Sigmoid colon (tissue), 4 donors: Measurements from ENCODE around the gene SOX6.

Experiments
- EP300 ChIP-seq, 4 donors: sonication (generic); formaldehyde crosslinking; IDR thresholded peaks; one replicate each; pipeline ENCODE4 v1.6.1; 2017; ENCODE audit warnings: antibody characterized with exemption in 4 of 4
- POLR2A ChIP-seq, 2 donors: fragments of 450-650 bp; IDR thresholded peaks; one replicate each; pipeline ENCODE4 v1.6.1; 2016; ENCODE audit warnings: antibody characterized with exemption in 2 of 2, mild to moderate bottlenecking in 2 of 2, moderate library complexity in 2 of 2
- POLR2AphosphoS5 ChIP-seq, 4 donors: sonication (generic); formaldehyde crosslinking; IDR thresholded peaks; one replicate each; pipeline ENCODE4 v1.6.1; 2017; ENCODE audit warnings: antibody characterized with exemption in 4 of 4
- TF ChIP-seq, protein P1 (sequence below), 4 experiments: fragments of 450-650 bp in 3 of 4; fragments of 200-600 bp in 1 of 4; IDR thresholded peaks; one replicate each; pipeline ENCODE4 v1.5.1; 2016 to 2019; ENCODE audit warnings: antibody characterized with exemption in 4 of 4, mild to moderate bottlenecking in 3 of 4, moderate library complexity in 2 of 4

DNA sequence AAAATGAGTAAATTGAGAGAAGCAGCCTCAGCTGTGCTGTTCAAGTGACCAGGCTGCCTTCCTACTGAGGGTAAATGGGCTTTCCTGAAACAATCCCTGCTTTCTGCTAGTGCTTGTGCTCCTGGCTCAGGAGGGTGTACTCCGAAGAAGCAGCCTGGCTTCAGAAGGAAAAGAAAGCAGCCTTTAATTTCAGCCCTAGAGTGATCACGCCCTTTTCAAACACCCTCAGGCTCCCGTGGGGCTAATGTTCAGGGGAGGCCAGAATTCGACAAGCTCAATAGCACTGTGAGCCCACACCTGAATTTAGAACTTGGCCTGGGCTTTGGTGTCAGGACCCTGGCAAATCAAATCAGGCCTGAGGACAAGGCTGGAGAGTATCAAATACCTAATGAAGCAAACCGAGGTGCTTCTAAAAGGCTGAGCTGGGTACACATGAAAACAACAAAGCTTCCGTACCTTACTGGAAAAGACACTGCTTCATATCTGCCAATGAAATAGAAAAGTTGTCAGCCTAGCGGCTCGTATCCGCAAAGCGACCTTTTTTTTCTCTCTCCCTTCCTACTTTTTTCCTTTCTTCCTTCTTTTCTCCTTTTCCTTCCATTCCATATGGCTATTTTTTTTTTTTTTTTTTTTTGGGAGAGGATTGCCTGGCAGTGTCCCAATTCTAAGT, 387.8 kb downstream of the SOX6 start:
- TF ChIP-seq, protein P1, sequence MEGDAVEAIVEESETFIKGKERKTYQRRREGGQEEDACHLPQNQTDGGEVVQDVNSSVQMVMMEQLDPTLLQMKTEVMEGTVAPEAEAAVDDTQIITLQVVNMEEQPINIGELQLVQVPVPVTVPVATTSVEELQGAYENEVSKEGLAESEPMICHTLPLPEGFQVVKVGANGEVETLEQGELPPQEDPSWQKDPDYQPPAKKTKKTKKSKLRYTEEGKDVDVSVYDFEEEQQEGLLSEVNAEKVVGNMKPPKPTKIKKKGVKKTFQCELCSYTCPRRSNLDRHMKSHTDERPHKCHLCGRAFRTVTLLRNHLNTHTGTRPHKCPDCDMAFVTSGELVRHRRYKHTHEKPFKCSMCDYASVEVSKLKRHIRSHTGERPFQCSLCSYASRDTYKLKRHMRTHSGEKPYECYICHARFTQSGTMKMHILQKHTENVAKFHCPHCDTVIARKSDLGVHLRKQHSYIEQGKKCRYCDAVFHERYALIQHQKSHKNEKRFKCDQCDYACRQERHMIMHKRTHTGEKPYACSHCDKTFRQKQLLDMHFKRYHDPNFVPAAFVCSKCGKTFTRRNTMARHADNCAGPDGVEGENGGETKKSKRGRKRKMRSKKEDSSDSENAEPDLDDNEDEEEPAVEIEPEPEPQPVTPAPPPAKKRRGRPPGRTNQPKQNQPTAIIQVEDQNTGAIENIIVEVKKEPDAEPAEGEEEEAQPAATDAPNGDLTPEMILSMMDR (IDR thresholded peaks at IDR 0.05) = no peak
- no peak for TF ChIP-seq POLR2AphosphoS5 (IDR thresholded peaks at IDR 0.05)
- no peak for TF ChIP-seq EP300 (IDR thresholded peaks at IDR 0.05)
- no peak for TF ChIP-seq POLR2A (IDR thresholded peaks at IDR 0.05)
